OCI-LY1 (cell line): ENCODE data around the gene VIPR2.

Experiments
- EZH2 ChIP-seq: fragments of 200-600 bp; sonication (generic), shearing (Covaris generic); IDR thresholded peaks from 2 replicates; pipeline ENCODE4 v1.8.0; 2017; ENCODE audit warnings: borderline replicate concordance, mixed run types, mild to moderate bottlenecking, antibody characterized with exemption, low read length, moderate library complexity, mixed read lengths
- TF ChIP-seq, protein P1 (sequence below): fragments of 200-600 bp; sonication (generic), shearing (Covaris generic); IDR thresholded peaks from 2 replicates; pipeline ENCODE4 v1.5.1; 2017; ENCODE audit warnings: mild to moderate bottlenecking, antibody characterized with exemption, low read length, moderate library complexity, mixed read lengths

DNA sequence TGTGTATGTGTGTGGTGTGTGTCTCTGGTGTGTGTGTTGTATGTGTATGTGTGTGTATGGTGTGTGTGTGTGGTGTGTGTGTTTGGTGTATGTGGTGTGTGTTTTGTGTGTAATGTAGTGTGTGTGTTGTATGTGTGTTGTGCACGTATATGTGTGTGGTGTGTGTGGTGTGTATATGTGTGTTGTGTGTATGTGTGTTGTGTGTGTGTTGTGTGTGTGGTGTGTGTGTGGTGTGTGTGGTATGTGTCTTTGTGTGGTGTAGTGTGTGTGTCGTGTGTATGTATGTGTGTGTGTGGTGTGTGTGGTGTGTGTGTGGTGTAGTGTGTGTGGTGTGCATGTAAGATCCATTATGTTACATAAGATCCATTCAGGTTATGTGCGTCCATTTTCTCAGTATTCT lies 21.9 kb upstream of the VIPR2 start:
- TF ChIP-seq, protein P1, sequence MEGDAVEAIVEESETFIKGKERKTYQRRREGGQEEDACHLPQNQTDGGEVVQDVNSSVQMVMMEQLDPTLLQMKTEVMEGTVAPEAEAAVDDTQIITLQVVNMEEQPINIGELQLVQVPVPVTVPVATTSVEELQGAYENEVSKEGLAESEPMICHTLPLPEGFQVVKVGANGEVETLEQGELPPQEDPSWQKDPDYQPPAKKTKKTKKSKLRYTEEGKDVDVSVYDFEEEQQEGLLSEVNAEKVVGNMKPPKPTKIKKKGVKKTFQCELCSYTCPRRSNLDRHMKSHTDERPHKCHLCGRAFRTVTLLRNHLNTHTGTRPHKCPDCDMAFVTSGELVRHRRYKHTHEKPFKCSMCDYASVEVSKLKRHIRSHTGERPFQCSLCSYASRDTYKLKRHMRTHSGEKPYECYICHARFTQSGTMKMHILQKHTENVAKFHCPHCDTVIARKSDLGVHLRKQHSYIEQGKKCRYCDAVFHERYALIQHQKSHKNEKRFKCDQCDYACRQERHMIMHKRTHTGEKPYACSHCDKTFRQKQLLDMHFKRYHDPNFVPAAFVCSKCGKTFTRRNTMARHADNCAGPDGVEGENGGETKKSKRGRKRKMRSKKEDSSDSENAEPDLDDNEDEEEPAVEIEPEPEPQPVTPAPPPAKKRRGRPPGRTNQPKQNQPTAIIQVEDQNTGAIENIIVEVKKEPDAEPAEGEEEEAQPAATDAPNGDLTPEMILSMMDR = no peak
- no peak for TF ChIP-seq EZH2
